Transverse colon (tissue), 3 donors: ENCODE results near the gene GMCL1.

Experiments
- POLR2A ChIP-seq: fragments of 450-650 bp; IDR thresholded peaks from one replicate; pipeline ENCODE4 v1.6.1; 2016; ENCODE audit warnings: antibody characterized with exemption, mild to moderate bottlenecking, moderate library complexity
- TF ChIP-seq, protein P1 (sequence below), 5 experiments: fragments of 200-600 bp in 3 of 5; fragments of 450-650 bp in 2 of 5; sonication (generic) in 3 of 5; IDR thresholded peaks; 1 replicate in 2 of 5; 2 replicates in 3 of 5; pipeline ENCODE4 v1.5.1; 2016 to 2017; ENCODE audit warnings: antibody characterized with exemption in 5 of 5, inconsistent platforms in 3 of 5, mild to moderate bottlenecking in 2 of 5, moderate library complexity in 1 of 5

DNA sequence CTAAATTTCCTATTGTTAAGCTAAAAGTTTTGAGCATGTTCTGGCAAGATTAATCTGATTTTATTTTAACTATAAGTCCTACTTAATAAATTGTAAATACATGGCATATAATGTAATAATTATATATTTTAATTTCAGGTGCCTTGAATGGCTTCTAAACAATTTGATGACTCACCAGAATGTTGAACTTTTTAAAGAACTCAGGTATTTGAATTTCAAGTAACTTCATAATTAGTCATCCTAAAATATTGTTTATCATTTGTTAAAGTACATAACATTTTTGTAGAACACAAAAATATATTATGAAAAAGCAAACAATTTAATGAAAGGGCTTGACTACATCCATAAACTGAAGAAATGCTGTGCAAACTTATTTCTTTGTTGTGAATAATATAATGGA lies 14.5 kb downstream of the GMCL1 start:
- no peak for TF ChIP-seq POLR2A
- TF ChIP-seq, protein P1, sequence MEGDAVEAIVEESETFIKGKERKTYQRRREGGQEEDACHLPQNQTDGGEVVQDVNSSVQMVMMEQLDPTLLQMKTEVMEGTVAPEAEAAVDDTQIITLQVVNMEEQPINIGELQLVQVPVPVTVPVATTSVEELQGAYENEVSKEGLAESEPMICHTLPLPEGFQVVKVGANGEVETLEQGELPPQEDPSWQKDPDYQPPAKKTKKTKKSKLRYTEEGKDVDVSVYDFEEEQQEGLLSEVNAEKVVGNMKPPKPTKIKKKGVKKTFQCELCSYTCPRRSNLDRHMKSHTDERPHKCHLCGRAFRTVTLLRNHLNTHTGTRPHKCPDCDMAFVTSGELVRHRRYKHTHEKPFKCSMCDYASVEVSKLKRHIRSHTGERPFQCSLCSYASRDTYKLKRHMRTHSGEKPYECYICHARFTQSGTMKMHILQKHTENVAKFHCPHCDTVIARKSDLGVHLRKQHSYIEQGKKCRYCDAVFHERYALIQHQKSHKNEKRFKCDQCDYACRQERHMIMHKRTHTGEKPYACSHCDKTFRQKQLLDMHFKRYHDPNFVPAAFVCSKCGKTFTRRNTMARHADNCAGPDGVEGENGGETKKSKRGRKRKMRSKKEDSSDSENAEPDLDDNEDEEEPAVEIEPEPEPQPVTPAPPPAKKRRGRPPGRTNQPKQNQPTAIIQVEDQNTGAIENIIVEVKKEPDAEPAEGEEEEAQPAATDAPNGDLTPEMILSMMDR (IDR thresholded peaks at IDR 0.05): no peak
